ENCODE data around the gene DDX17. TPM values are rescaled to one million over a fixed set of nuclear protein-coding genes. Genes with fewer than 3 reads are reported as not detected.

The DDX17 gene
- total and polyA plus RNA-seq, 2 experiments from 2014 or later, result 88.0 to 603 TPM

- Mint-ChIP-seq H3K4me1 (peaks cover 30% of the 10 kb centered on the region), H3K9me3 (peaks cover 1% of the 10 kb centered on the region; the same call in 1 of the 3 replicates), H3K27me3 (ENCODE audit: insufficient read depth, low read depth, poor library complexity) (peaks cover 42% of the 10 kb centered on the region), H3K4me3 (no peak overlapping the region), H3K27ac (no peak overlapping the region), H3K36me3 (ENCODE audit: low read depth) (no peaks in the 10 kb centered on the region)
- TF ChIP-seq ETS1 (IDR thresholded peaks at IDR 0.05) (no peak), ZNF462 (CRISPR knock-in tag; IDR thresholded peaks at IDR 0.05) (no peak), ZNF114 (CRISPR knock-in tag; IDR thresholded peaks at IDR 0.05) (no peak), EZH2 (IDR thresholded peaks at IDR 0.05; ENCODE audit: low read depth, unreplicated experiment) (no peak), CREB1 (CRISPR knock-in tag; IDR thresholded peaks at IDR 0.05; ENCODE audit: low read depth) (no peak), REST (IDR thresholded peaks at IDR 0.05; ENCODE audit: unreplicated experiment) (no peak), STAT1 (IDR thresholded peaks at IDR 0.05; ENCODE audit: unreplicated experiment) (no peak), JUNB (IDR thresholded peaks at IDR 0.05; ENCODE audit: unreplicated experiment) (no peak), CTCF (conservative IDR thresholded peaks at IDR 0.05; ENCODE audit: low read depth in 2 of 2) (no peak), ZNF331 (CRISPR knock-in tag; IDR thresholded peaks at IDR 0.05; ENCODE audit: low read depth) (no peak), POLR2AphosphoS5 (IDR thresholded peaks at IDR 0.05; ENCODE audit: low read depth) (no peak), NANOG (IDR thresholded peaks at IDR 0.05; ENCODE audit: borderline replicate concordance) (no peak), EZH2phosphoT487 (IDR thresholded peaks at IDR 0.05; ENCODE audit: unreplicated experiment) (no peak)
- no peaks in the 10 kb centered on the region for H3K79me2 ChIP-seq (replicated peaks; ENCODE audit: insufficient read depth)
- no peak overlapping the region for H3K4me3 ChIP-seq
- H2AFZ ChIP-seq, result no peak overlapping the region
- no peak overlapping the region for H3K4me2 ChIP-seq
- peaks cover 6% of the 10 kb centered on the region; the same call in 1 of the 2 replicates for H3F3A ChIP-seq (replicated peaks; ENCODE audit: low read depth)
- no peak for DNase-seq (ENCODE audit: low spot score)
- ATAC-seq, result no peak
- peaks cover 8% of the 10 kb centered on the region; the same call in 1 of the 2 replicates for H3K4me1 ChIP-seq (ENCODE audit: insufficient read depth)
- peaks cover 39% of the 10 kb centered on the region for H3K27me3 ChIP-seq (ENCODE audit: insufficient read depth)
- no peaks in the 10 kb centered on the region for H3K9me2 ChIP-seq (ENCODE audit: insufficient read depth)
- H3K36me3 ChIP-seq (ENCODE audit: insufficient read depth), result no peaks in the 10 kb centered on the region
- no peak overlapping the region for H3K27ac ChIP-seq (ENCODE audit: low read depth)
- no peaks in the 10 kb centered on the region; the same call in 1 of the 2 replicates for H4K20me1 ChIP-seq (replicated peaks; ENCODE audit: insufficient read depth)
These were observed 54.7 kb downstream of the DDX17 start for GRCh38 chr22:38451404-38451803.

Data from GM23338 (cell line).